K562 (cell line): ENCODE data around the gene SKIDA1.

Experiments
- BCL6 ChIP-seq: fragments of 250-450 bp; sonication (Bioruptor Pico); IDR thresholded peaks from 2 replicates; pipeline ENCODE4 v1.4.0; 2020
- EHMT2 ChIP-seq: fragments of 450-650 bp; IDR thresholded peaks from 2 replicates; pipeline ENCODE4 v1.6.1; 2018; ENCODE audit warnings: antibody characterized with exemption
- FIP1L1 ChIP-seq: fragments of 200-400 bp; formaldehyde crosslinking; IDR thresholded peaks from 2 replicates; pipeline ENCODE4 v1.6.1; 2018; ENCODE audit warnings: mild to moderate bottlenecking, low read depth, low read length; ENCODE audit not compliant: poor library complexity, severe bottlenecking
- GATAD2B ChIP-seq: fragments of 450-650 bp; IDR thresholded peaks from 2 replicates; pipeline ENCODE4 v1.6.1; 2017; ENCODE audit warnings: mild to moderate bottlenecking, borderline replicate concordance
- MCM2 ChIP-seq: fragments of 450-650 bp; IDR thresholded peaks from 2 replicates; pipeline ENCODE4 v1.6.1; 2017; ENCODE audit warnings: low read depth, mild to moderate bottlenecking
- MTA2 ChIP-seq: fragments of 450-650 bp; IDR thresholded peaks from 2 replicates; pipeline ENCODE4 v1.6.1; 2016; ENCODE audit warnings: low read depth
- RNF2 ChIP-seq: sonication (generic); IDR thresholded peaks from 2 replicates; pipeline ENCODE4 v1.6.1; 2016
- SIN3A ChIP-seq, 2 experiments: fragments of 150-350 bp in 1 of 2; IDR thresholded peaks; 2 replicates each; pipeline ENCODE4 v1.6.1; 2011 to 2016; ENCODE audit warnings: borderline replicate concordance in 2 of 2, low read depth in 2 of 2, low read length in 2 of 2, mild to moderate bottlenecking in 2 of 2, moderate library complexity in 2 of 2; ENCODE audit not compliant: control insufficient read depth in 1 of 2
- SMARCB1 ChIP-seq: IDR thresholded peaks from 2 replicates; pipeline ENCODE4 v1.6.1; 2011; ENCODE audit warnings: improper control_type of control experiment, low read depth; ENCODE audit not compliant: insufficient read length
- ZFX ChIP-seq: sonication (generic); formaldehyde crosslinking; IDR thresholded peaks from 2 replicates; pipeline ENCODE4 v1.8.0; 2022; ENCODE audit warnings: mild to moderate bottlenecking, missing genetic modification reagents, moderate library complexity
- ZNF324 ChIP-seq: fragments of 250-450 bp; sonication (Bioruptor Pico); IDR thresholded peaks from 2 replicates; pipeline ENCODE4 v1.4.0; 2020; ENCODE audit warnings: mild to moderate bottlenecking
- TF ChIP-seq, protein P1 (sequence below), 2 experiments: fragments of 450-650 bp in 1 of 2; sonication (generic) in 1 of 2; formaldehyde crosslinking in 1 of 2; IDR thresholded peaks; 2 replicates each; pipeline versions ENCODE4 v1.7.1 to v1.9.0; 2016 to 2022; ENCODE audit warnings: inconsistent platforms in 1 of 2, mild to moderate bottlenecking in 1 of 2, missing genetic modification reagents in 1 of 2
- TF ChIP-seq, protein P2 (sequence below), 3 experiments: IDR thresholded peaks in 2 of 3; conservative IDR thresholded peaks in 1 of 3; 2 replicates each; pipeline ENCODE4 v1.5.1; 2011 to 2012; ENCODE audit warnings: low read length in 3 of 3, mild to moderate bottlenecking in 3 of 3, control low read depth in 2 of 3, improper control_type of control experiment in 1 of 3, inconsistent platforms in 1 of 3, low read depth in 1 of 3, mixed read lengths in 1 of 3, moderate library complexity in 1 of 3; ENCODE audit not compliant: insufficient read depth in 2 of 3
- TF ChIP-seq, protein P3 (sequence below): fragments of 250-450 bp; sonication (Bioruptor Pico); IDR thresholded peaks from 2 replicates; pipeline ENCODE4 v1.5.0; 2021; ENCODE audit warnings: mild to moderate bottlenecking, borderline replicate concordance

DNA sequence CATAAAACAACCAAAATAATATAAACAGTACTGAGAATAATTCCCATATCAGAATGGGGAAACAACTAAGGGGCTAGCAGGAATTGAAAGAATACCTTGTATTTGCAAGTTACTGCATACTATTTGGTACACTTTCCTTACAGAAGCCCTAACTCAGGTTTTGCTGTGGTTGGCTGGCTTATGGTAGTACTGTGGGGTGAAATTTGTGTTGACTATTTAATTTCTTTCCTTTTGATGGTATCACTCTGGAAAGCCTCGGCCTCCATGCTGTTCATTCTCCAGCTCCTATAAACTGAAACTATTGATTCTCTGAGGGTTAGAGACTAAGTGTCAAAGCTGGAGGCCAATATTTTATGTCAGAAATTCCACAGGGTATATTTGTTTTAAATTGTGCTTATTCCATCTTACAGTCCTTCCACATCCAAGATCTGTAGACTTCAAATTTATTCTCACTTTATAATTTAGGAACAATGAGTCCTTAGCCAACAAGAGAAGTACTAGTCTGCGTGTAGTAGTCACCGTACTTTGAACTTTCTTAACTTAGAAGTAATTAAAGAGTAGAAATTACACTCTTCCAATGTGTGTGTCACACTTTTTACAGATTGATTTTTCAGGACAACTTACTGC lies 13.4 kb downstream of the SKIDA1 start:
- no peak for TF ChIP-seq ZFX
- TF ChIP-seq RNF2, result no peak
- TF ChIP-seq, protein P1, sequence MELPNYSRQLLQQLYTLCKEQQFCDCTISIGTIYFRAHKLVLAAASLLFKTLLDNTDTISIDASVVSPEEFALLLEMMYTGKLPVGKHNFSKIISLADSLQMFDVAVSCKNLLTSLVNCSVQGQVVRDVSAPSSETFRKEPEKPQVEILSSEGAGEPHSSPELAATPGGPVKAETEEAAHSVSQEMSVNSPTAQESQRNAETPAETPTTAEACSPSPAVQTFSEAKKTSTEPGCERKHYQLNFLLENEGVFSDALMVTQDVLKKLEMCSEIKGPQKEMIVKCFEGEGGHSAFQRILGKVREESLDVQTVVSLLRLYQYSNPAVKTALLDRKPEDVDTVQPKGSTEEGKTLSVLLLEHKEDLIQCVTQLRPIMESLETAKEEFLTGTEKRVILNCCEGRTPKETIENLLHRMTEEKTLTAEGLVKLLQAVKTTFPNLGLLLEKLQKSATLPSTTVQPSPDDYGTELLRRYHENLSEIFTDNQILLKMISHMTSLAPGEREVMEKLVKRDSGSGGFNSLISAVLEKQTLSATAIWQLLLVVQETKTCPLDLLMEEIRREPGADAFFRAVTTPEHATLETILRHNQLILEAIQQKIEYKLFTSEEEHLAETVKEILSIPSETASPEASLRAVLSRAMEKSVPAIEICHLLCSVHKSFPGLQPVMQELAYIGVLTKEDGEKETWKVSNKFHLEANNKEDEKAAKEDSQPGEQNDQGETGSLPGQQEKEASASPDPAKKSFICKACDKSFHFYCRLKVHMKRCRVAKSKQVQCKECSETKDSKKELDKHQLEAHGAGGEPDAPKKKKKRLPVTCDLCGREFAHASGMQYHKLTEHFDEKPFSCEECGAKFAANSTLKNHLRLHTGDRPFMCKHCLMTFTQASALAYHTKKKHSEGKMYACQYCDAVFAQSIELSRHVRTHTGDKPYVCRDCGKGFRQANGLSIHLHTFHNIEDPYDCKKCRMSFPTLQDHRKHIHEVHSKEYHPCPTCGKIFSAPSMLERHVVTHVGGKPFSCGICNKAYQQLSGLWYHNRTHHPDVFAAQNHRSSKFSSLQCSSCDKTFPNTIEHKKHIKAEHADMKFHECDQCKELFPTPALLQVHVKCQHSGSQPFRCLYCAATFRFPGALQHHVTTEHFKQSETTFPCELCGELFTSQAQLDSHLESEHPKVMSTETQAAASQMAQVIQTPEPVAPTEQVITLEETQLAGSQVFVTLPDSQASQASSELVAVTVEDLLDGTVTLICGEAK (IDR thresholded peaks at IDR 0.05), result no peak
- TF ChIP-seq, protein P1 (CRISPR knock-in tag; IDR thresholded peaks at IDR 0.05), result no peak
- no peak for TF ChIP-seq SIN3A (IDR thresholded peaks at IDR 0.05; ENCODE audit: borderline replicate concordance in 2 of 2, control insufficient read depth in 1 of 2, low read depth in 2 of 2, low read length in 2 of 2)
- TF ChIP-seq BCL6 (CRISPR knock-in tag), result no peak
- TF ChIP-seq SMARCB1, result no peak
- TF ChIP-seq, protein P2, sequence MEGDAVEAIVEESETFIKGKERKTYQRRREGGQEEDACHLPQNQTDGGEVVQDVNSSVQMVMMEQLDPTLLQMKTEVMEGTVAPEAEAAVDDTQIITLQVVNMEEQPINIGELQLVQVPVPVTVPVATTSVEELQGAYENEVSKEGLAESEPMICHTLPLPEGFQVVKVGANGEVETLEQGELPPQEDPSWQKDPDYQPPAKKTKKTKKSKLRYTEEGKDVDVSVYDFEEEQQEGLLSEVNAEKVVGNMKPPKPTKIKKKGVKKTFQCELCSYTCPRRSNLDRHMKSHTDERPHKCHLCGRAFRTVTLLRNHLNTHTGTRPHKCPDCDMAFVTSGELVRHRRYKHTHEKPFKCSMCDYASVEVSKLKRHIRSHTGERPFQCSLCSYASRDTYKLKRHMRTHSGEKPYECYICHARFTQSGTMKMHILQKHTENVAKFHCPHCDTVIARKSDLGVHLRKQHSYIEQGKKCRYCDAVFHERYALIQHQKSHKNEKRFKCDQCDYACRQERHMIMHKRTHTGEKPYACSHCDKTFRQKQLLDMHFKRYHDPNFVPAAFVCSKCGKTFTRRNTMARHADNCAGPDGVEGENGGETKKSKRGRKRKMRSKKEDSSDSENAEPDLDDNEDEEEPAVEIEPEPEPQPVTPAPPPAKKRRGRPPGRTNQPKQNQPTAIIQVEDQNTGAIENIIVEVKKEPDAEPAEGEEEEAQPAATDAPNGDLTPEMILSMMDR (IDR thresholded peaks at IDR 0.05 in 2 of 3, conservative IDR thresholded peaks at IDR 0.05 in 1 of 3; ENCODE audit: insufficient read depth in 2 of 3, low read depth in 1 of 3, low read length in 3 of 3), result no peak
- TF ChIP-seq GATAD2B, result no peak
- TF ChIP-seq MCM2, result no peak
- no peak for TF ChIP-seq MTA2
- TF ChIP-seq, protein P3, sequence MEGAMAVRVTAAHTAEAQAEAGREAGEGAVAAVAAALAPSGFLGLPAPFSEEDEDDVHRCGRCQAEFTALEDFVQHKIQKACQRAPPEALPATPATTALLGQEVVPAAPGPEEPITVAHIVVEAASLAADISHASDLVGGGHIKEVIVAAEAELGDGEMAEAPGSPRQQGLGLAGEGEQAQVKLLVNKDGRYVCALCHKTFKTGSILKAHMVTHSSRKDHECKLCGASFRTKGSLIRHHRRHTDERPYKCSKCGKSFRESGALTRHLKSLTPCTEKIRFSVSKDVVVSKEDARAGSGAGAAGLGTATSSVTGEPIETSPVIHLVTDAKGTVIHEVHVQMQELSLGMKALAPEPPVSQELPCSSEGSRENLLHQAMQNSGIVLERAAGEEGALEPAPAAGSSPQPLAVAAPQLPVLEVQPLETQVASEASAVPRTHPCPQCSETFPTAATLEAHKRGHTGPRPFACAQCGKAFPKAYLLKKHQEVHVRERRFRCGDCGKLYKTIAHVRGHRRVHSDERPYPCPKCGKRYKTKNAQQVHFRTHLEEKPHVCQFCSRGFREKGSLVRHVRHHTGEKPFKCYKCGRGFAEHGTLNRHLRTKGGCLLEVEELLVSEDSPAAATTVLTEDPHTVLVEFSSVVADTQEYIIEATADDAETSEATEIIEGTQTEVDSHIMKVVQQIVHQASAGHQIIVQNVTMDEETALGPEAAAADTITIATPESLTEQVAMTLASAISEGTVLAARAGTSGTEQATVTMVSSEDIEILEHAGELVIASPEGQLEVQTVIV (CRISPR knock-in tag), result no peak
- no peak for TF ChIP-seq ZNF324
- TF ChIP-seq EHMT2, result no peak
- TF ChIP-seq FIP1L1, result no peak
